Transverse colon (tissue), 4 donors: Measurements from ENCODE around the gene SEPTIN6.

ENCODE experiments used
- CTCF ChIP-seq, 5 experiments: fragments of 200-600 bp in 3 of 5; fragments of 450-650 bp in 2 of 5; sonication (generic) in 3 of 5; IDR thresholded peaks; 1 replicate in 2 of 5; 2 replicates in 3 of 5; pipeline ENCODE4 v1.5.1; 2016 to 2017; ENCODE audit warnings: antibody characterized with exemption in 5 of 5, inconsistent platforms in 3 of 5, mild to moderate bottlenecking in 2 of 5, moderate library complexity in 1 of 5
- EP300 ChIP-seq: sonication (generic); formaldehyde crosslinking; IDR thresholded peaks from one replicate; pipeline ENCODE4 v1.6.1; 2017; ENCODE audit warnings: antibody characterized with exemption, low read depth
- POLR2A ChIP-seq: fragments of 450-650 bp; IDR thresholded peaks from one replicate; pipeline ENCODE4 v1.6.1; 2016; ENCODE audit warnings: antibody characterized with exemption, mild to moderate bottlenecking, moderate library complexity
- POLR2AphosphoS5 ChIP-seq, 3 donors: sonication (generic); formaldehyde crosslinking; IDR thresholded peaks; one replicate each; pipeline ENCODE4 v1.6.1; 2016; ENCODE audit warnings: antibody characterized with exemption in 3 of 3

GRCh38 chrX:119659522-119659921, 33.4 kb downstream of the SEPTIN6 start:
- TF ChIP-seq CTCF (IDR thresholded peaks at IDR 0.05): no peak
- TF ChIP-seq POLR2AphosphoS5 (IDR thresholded peaks at IDR 0.05): no peak
- no peak for TF ChIP-seq EP300
- TF ChIP-seq POLR2A: no peak
